ENCODE measurements around the gene ZNF69.

DNA sequence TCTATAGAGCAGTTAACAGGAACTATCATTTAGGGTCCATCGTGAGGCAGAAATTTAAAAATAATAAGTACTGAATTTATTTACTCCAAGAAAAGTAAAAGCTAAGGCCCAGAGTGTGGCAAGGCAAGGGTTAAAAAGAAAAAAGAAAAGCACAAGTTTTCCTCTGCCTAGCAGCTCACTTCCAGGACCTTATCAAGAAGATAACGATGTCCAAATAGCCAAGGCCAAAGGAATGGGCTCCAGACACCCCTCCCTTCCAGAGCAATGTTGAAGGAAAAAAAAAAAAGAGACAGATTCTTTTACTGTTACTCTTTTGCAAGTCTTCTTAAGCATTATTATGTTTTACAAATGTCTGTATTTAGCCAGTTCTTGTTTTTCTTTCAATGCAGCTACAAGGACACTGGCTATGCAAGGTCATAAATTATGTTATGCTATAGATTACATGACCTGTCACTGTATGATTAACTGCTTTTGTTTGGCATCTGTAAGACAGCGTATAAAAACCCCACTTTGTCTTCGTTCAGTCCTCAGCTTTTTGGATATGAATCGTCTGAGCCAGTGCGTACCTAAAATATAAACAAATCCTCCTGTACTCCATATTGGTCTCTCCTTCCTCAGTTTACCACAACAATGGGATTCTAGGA, 34.4 kb downstream of the ZNF69 start:
- no peak for TF ChIP-seq FOXM1 (IDR thresholded peaks at IDR 0.05; ENCODE audit: borderline replicate concordance, low read depth)
- TF ChIP-seq EP300 (IDR thresholded peaks at IDR 0.05; ENCODE audit: borderline replicate concordance), result no peak
- no peak for TF ChIP-seq EGR1 (IDR thresholded peaks at IDR 0.05)
- TF ChIP-seq, protein P1, sequence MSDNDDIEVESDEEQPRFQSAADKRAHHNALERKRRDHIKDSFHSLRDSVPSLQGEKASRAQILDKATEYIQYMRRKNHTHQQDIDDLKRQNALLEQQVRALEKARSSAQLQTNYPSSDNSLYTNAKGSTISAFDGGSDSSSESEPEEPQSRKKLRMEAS (IDR thresholded peaks at IDR 0.05), result no peak

Measured in Ishikawa (cell line).